DMS153 treated with DMSO at 0.1 percent for 48 hours (cell line): Measurements from ENCODE around the gene FKBP6.
"Not testable (repeated sequence)": the region's sequence is repeated elsewhere in the genome, so short reads cannot be mapped to it uniquely, and the experiment has no call there.

Source experiments
- DNase-seq: peaks from one replicate; lab custom pipeline; 2025; ENCODE audit not compliant: unreplicated experiment; lab: John Stamatoyannopoulos, UW

The FKBP6 gene, protein sequence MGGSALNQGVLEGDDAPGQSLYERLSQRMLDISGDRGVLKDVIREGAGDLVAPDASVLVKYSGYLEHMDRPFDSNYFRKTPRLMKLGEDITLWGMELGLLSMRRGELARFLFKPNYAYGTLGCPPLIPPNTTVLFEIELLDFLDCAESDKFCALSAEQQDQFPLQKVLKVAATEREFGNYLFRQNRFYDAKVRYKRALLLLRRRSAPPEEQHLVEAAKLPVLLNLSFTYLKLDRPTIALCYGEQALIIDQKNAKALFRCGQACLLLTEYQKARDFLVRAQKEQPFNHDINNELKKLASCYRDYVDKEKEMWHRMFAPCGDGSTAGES

GRCh38 chr7:73327922-73328321 lies at the start of gene FKBP6, which contains the start of gene TRIM50:
Gene FKBP6, plus strand, starts transcription at chr7:73328161. Its CDS starts 268 bp downstream, at chr7:73328429.
Gene TRIM50, minus strand, starts transcription at chr7:73328082. Its CDS starts 3,295 bp downstream, at chr7:73324787.
- DNase-seq, result not testable (repeated sequence)

GRCh38 chr7:73297235-73297634 lies 30.7 kb upstream of the FKBP6 start:
- not testable (repeated sequence) for DNase-seq

GRCh38 chr7:73297706-73298105 lies 30.3 kb upstream of the FKBP6 start:
- DNase-seq, result not testable (repeated sequence)

GRCh38 chr7:73299812-73300211 lies 28.1 kb upstream of the FKBP6 start:
- DNase-seq, result not testable (repeated sequence)

- DNase-seq, result not testable (repeated sequence)
Measured at GRCh38 chr7:73301108-73301507, 26.9 kb upstream of the FKBP6 start.

GRCh38 chr7:73302846-73303245 lies 25.1 kb upstream of the FKBP6 start:
- DNase-seq, result not testable (repeated sequence)

GRCh38 chr7:73303546-73303945 lies 24.4 kb upstream of the FKBP6 start:
- DNase-seq, result no peak

GRCh38 chr7:73304071-73304470 lies 23.9 kb upstream of the FKBP6 start:
- no peak for DNase-seq

DNA sequence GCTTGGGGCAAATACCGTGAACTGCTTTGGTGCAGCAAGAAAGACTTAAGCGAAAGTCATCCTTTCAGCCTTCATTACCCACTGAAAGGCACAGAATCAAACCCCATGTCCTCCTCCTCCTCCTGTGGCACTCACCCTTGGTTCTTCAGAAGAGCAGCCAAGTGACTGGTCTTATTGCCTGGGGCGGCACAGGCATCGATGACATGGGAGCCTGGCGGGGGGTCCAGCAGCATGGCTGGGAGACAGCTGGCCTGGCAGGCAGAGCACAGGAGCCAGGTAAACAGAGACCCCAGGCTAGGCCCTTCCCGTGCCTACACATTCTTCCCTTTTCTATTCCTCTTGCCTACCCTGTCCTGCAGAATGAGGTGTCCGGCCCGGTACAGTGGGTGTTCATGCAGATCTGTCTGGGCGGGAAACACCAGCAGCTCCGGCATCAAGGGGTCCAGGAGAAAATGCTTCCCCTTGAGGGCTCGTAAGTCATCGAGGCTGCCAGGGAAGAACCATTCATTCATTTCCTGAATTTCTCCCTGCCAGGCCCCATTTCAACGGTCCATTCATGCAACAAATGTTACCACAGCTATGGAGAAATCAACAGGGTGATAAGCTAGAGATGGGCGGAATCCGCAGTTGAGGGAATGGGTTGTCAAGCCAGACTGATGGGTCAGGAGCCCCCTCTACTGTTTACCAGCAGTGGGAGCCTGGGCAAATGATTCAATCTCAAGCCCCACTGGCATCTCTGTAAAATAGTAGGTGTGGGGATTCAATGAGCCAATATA lies 23.2 kb upstream of the FKBP6 start:
- not testable (repeated sequence) for DNase-seq

- DNase-seq, result no peak
Measured at GRCh38 chr7:73307436-73307835, 20.5 kb upstream of the FKBP6 start.

DNA sequence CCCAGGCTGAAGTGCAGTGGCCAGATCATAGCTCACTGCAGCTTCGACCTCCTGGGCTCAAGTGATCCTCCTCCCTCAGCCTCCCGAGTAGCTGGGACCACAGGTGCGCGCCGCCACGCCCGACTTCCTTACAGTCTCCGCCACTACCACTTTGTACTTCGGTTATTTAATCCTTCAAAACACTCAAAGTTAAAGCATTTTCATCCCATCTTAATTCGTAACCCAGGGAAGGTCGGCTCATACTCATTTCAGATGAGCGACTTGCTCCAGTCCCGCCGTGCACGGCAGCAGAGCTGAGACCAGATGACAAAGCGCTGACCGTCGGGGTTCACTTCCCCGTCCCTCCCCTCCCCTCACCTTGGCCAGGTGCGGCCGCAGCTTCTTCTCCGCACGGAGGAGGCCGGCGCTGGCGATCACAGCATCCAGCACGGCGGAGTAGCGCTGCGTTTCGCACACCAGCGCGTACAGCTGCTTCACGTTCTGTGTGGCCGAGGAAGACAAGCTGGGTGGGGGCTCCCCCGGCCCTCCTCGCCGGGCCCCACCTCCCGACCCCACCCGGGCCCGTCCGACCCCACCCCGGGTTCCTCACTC lies 19.8 kb upstream of the FKBP6 start:
- DNase-seq, result no peak

DNA sequence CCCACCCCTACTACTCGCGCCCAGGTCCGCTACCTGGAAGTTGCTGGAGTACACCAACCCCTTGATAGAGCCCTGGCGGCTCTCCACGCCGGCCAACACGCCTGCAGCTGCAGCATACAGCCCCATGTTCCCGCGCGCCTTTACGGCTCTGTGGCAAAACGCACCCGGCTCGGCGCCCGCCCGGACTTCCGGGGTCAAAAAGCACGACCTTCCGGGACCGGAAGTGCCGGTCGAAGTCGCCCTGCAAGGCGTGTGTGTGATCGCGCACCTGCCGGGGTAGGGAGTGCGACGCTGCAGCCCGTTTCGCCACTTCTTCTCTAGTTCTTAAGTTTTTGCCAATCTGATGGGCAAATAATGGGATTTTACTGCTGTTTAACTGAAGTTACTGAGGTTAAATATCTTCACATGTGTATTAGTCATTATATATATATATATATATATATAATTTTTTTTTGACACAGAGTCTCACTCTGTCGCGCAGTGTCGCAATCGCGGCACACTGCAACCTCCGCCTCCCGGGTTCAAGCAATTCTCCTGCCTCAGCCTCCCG lies 19.2 kb upstream of the FKBP6 start, which contains the start of gene NSUN5:
Gene NSUN5 (minus strand): TSS at position 162 of the 550 bp plus-strand sequence. CDS start 36 bp downstream, at position 126.
- DNase-seq, result peak; percentile 74

- not testable (repeated sequence) for DNase-seq
Measured at GRCh38 chr7:73311421-73311820, 16.5 kb upstream of the FKBP6 start.

- DNase-seq, result no peak
Measured at GRCh38 chr7:73312831-73313520, 15.0 kb upstream of the FKBP6 start.

DNA sequence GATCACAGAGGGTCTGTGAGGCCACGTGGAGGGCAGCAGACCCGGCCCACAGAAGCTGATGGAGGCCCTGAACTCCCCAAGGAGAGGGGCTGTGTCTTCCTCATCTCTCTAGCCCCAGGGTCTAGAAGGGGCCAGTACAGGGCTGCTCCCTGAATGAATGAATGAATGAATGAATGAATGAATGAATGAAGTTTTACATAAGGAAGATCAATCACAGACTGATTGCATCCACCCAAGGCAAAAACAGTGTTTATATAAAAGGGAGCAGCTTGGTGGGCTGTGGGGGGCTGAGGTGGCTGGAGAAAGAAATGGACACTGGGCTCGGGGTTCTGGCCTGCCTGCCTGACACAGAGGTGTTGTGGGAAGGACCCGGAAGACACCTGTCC lies 14.4 kb upstream of the FKBP6 start:
- no peak for DNase-seq

- no peak for DNase-seq
Measured at GRCh38 chr7:73314271-73314670, 13.7 kb upstream of the FKBP6 start.

DNA sequence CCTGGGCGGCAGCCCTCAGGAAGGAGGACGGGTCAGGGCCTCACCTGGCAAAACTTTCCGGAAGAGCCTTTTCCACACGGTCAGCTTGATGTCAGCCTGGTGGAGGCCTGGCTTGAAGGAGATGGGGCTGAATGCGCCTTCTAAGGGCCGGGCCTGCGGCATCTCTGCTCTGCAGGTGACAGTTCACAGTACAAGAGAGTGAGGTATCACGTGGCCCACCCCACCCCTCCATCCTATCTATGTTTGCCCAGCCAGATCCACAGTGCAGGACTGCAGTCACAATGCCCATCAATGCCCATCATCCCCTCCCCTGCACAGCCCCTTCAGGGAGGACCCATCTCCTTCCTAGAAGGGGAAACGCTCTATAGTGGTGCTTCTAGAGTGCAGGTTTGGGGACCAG lies 11.4 kb upstream of the FKBP6 start:
- DNase-seq, result no peak

DNA sequence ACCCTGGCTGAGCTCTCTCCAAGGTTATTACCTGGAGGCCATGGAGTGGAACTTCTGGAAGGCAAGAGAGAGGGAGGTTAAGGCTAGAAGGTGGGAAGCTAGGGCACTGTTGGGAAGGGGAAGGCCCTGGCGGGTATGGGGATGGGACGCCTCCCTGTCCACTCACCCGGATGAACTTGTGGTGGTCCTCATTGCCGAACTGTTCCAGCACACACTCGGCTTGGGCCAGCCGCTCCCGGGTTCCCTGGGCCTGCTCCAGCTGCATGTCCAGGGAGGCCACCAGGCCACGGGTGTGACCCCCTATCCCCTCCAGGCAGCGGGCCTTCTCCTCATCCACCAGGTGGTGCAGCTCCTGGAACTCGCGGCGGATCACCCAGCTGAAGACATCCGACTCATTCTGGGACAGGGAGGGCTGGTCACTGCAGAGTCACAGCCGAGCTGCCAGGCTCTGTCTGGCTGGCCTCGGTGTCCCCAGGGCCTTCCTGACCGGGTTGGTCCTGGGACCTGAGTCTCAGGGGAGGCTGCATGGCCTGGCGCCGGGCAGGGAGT lies 9.2 kb upstream of the FKBP6 start:
- DNase-seq, result not testable (repeated sequence)

- not testable (repeated sequence) for DNase-seq
Measured at GRCh38 chr7:73319541-73319940, 8.4 kb upstream of the FKBP6 start.

- DNase-seq, result not testable (repeated sequence)
Measured at GRCh38 chr7:73320009-73320408, 8.0 kb upstream of the FKBP6 start.
